ENCODE data around the gene YPEL2.
"Not testable (repeated sequence)": the region's sequence is repeated elsewhere in the genome, so short reads cannot be mapped to it uniquely, and the experiment has no call there.

Gene YPEL2

GRCh38 chr17:59378675-59379074 lies 47.2 kb downstream of the YPEL2 start:
- no peak for DNase-seq

GRCh38 chr17:59380474-59380873 lies 49.0 kb downstream of the YPEL2 start:
- no peak for DNase-seq

- DNase-seq, result no peak
Observed at GRCh38 chr17:59381716-59382570, 50.5 kb downstream of the YPEL2 start.

GRCh38 chr17:59383893-59384292 lies 52.4 kb downstream of the YPEL2 start:
- DNase-seq, result no peak

GRCh38 chr17:59387351-59388068 lies 56.1 kb downstream of the YPEL2 start:
- DNase-seq, result no peak

GRCh38 chr17:59388069-59388556 lies 56.7 kb downstream of the YPEL2 start:
- no peak for DNase-seq

GRCh38 chr17:59389066-59389465 lies 57.6 kb downstream of the YPEL2 start:
- no peak for DNase-seq

- DNase-seq, result no peak
Observed at GRCh38 chr17:59391021-59391420, 59.6 kb downstream of the YPEL2 start.

GRCh38 chr17:59392973-59393679 lies 61.7 kb downstream of the YPEL2 start:
- DNase-seq, result no peak

- DNase-seq, result not testable (repeated sequence)
Observed at GRCh38 chr17:59393742-59394410, 62.4 kb downstream of the YPEL2 start.

GRCh38 chr17:59396134-59396826 lies 64.8 kb downstream of the YPEL2 start:
- DNase-seq, result no peak

- no peak for DNase-seq
Observed at GRCh38 chr17:59397316-59398073, 66.0 kb downstream of the YPEL2 start.

- DNase-seq, result no peak
Observed at GRCh38 chr17:59399914-59400313, 68.5 kb downstream of the YPEL2 start.

GRCh38 chr17:59400858-59401257 lies 69.4 kb downstream of the YPEL2 start:
- DNase-seq, result no peak

- DNase-seq, result no peak
Observed at GRCh38 chr17:59401274-59401673, 69.8 kb downstream of the YPEL2 start.

- no peak for DNase-seq
Observed at GRCh38 chr17:59401725-59402124, 70.3 kb downstream of the YPEL2 start.

- DNase-seq, result no peak
Observed at GRCh38 chr17:59402760-59403159, 71.3 kb downstream of the YPEL2 start.

GRCh38 chr17:59404471-59404870 lies 73.0 kb downstream of the YPEL2 start:
- DNase-seq, result no peak

GRCh38 chr17:59405944-59406705 lies 74.7 kb downstream of the YPEL2 start:
- DNase-seq, result no peak

- DNase-seq, result no peak
Observed at GRCh38 chr17:59406808-59407381, 75.4 kb downstream of the YPEL2 start.
